ENCODE results near the gene ECE1. TPM values are rescaled to one million over a fixed set of nuclear protein-coding genes. Genes with fewer than 3 reads are reported as not detected.
A peak's percentile ranks its signal among the peaks of the same experiment; 100 is the strongest.

The ECE1 gene
- total and polyA plus RNA-seq, 2 of the 8 experiments (the other 6 are each of a cell fraction or from before 2014, with no cell fraction given), result 21.4 to 36.8 TPM

DNA sequence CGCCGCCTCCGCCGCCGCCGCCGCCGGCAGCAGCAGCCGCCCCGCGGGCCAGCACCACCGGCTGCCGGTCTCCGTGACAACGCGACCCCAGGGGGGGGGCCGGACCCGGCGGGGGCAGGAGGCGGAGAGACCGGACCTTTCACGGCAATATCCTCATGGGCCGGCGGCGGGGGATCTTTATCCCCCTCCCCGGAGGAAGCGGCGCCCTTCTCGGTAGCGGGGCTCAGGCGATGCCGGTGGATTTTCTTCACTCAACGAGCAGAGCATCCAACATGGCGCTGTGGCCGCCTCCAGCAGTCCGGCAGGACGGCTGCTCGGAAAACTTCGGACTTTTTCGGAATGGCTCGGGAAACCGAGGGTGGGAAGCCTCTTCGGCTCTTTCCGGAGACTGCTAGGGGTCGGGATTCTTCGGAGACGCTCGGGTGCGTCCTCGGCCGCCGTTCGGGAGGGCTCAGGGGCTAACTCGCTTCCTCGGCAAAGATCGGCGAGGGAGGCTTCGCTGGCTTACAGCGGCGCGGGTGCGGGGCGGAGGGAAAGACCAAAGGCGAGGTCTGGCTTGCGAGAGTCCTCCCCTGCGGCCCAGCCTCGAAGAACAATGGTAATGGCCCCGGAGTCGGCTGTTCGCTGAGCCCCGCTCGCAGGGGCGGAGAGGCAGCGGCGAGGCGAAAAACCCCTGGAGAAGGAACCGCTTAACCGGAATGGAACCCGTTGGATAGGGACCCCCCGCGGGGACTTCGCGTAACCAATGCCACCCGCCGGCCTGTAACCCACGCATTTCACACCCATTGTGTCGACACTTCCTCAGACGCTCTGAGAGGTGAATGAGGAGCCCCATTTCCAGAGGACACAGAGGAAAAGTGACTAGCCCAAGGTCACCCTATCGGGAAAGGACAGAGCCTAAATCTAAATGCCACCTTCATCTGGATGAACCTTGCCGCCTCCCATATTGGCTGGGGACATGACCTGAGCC is 113.4 kb downstream of the ECE1 start, which contains the start of gene EIF4G3 (continued):
- TF ChIP-seq, protein P1, sequence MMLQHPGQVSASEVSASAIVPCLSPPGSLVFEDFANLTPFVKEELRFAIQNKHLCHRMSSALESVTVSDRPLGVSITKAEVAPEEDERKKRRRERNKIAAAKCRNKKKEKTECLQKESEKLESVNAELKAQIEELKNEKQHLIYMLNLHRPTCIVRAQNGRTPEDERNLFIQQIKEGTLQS (IDR thresholded peaks at IDR 0.05; ENCODE audit: insufficient read depth, low read depth, low read length), result no peak
- TF ChIP-seq BACH1 (IDR thresholded peaks at IDR 0.05; ENCODE audit: low read length) (peak; percentile 25; the same call in 1 of the 2 replicates), RNF2 (IDR thresholded peaks at IDR 0.05; ENCODE audit: borderline replicate concordance, low read depth, low read length, missing control alignments, poor library complexity, severe bottlenecking) (no peak)
